CD4-positive, alpha-beta T cell (primary cell): ENCODE results near the gene ATP8A2. TPM values are rescaled to one million over a fixed set of nuclear protein-coding genes. Genes with fewer than 3 reads are reported as not detected.
"Not testable (repeated sequence)": the region's sequence is repeated elsewhere in the genome, so short reads cannot be mapped to it uniquely, and the experiment has no call there.

Experiments used
- ATAC-seq: fragments of 200-7000 bp; cut with Tn5 transposase; one replicate; pipeline ENCODE4 v1.10.0; 2022; ENCODE audit warnings: mild to moderate bottlenecking; ENCODE audit not compliant: poor library complexity
- CTCF ChIA-PET: fragments of 350-600 bp; sonication (Branson Sonifier 250); formaldehyde crosslinking; loops from one replicate; lab custom pipeline; 2021; ENCODE audit warnings: antibody characterized with exemption, inconsistent platforms; lab: Charles Lee
- POLR2A ChIA-PET: fragments of 350-600 bp; sonication (Branson Sonifier 250); formaldehyde crosslinking; loops from one replicate; lab custom pipeline; 2021; ENCODE audit warnings: antibody characterized with exemption, inconsistent platforms; lab: Charles Lee
- DNase-seq, 14 experiments: peaks; one replicate each; pipeline ENCODE4 v3.0.0-alpha.2; 2013 to 2020; ENCODE audit warnings: mixed read lengths in 2 of 14
- H3K27ac ChIP-seq, 2 donors: one replicate each; pipeline versions ENCODE4 v1.5.1 to v1.7.0; 2013; ENCODE audit warnings: low read length in 2 of 2, low read depth in 1 of 2, mild to moderate bottlenecking in 1 of 2
- H3K27me3 ChIP-seq, 2 experiments: 1 replicate in 1 of 2; 2 replicates in 1 of 2; pipeline versions ENCODE4 v1.6.1 to v1.7.0; 2013; ENCODE audit warnings: low read length in 2 of 2, control low read depth in 1 of 2, mild to moderate bottlenecking in 1 of 2, moderate library complexity in 1 of 2; ENCODE audit not compliant: insufficient read depth in 2 of 2, control insufficient read depth in 1 of 2
- H3K36me3 ChIP-seq: one replicate; pipeline ENCODE4 v1.6.1; 2013; ENCODE audit warnings: low read length, control low read depth; ENCODE audit not compliant: insufficient read depth
- H3K4me1 ChIP-seq: one replicate; pipeline ENCODE4 v1.6.1; 2013; ENCODE audit warnings: low read length, control low read depth; ENCODE audit not compliant: insufficient read depth
- H3K4me3 ChIP-seq: one replicate; pipeline ENCODE4 v1.5.1; 2013; ENCODE audit warnings: mild to moderate bottlenecking, low read length, moderate library complexity
- H3K9me3 ChIP-seq, 2 experiments: 1 replicate in 1 of 2; 2 replicates in 1 of 2; pipeline versions ENCODE4 v1.6.1 to v1.7.0; 2013; ENCODE audit warnings: low read length in 2 of 2, mild to moderate bottlenecking in 2 of 2, control low read depth in 1 of 2, moderate library complexity in 1 of 2; ENCODE audit not compliant: control insufficient read depth in 1 of 2, insufficient read depth in 1 of 2
- H3K27ac Mint-ChIP-seq: one replicate; pipeline ENCODE4 v1.8.0; 2020; ENCODE audit warnings: mixed read lengths
- H3K27me3 Mint-ChIP-seq: one replicate; pipeline ENCODE4 v1.8.0; 2021; ENCODE audit warnings: mixed read lengths
- H3K36me3 Mint-ChIP-seq: one replicate; pipeline ENCODE4 v1.8.0; 2021; ENCODE audit warnings: low read depth, mixed read lengths
- H3K4me1 Mint-ChIP-seq: one replicate; pipeline ENCODE4 v1.8.0; 2021; ENCODE audit warnings: low read depth, mixed read lengths
- H3K4me3 Mint-ChIP-seq: one replicate; pipeline ENCODE4 v1.8.0; 2020; ENCODE audit warnings: mild to moderate bottlenecking, mixed read lengths
- H3K9me3 Mint-ChIP-seq: one replicate; pipeline ENCODE4 v1.8.0; 2020; ENCODE audit warnings: mixed read lengths
- intact Hi-C, 2 experiments: fragments of 100-400 bp; cut with DNase I in 1 of 2; cut with micrococcal nuclease in 1 of 2; formaldehyde crosslinking; loops; one replicate each; pipeline versions ENCODE4 v1.15.1 to v1.9.0; 2023 to 2025; cut with DNase I, micrococcal nuclease
- total RNA-seq, 174 experiments: library from RNA in 2 of 174; stranded (reverse) in 2 of 174; gene quantifications; one replicate each; pipeline ENCODE4 v1.2.3 and lab custom pipeline; 2021 to 2026
- TF ChIP-seq, protein P1 (sequence below): fragments of 200-600 bp; IDR thresholded peaks from one replicate; pipeline ENCODE4 v1.8.0; 2022; ENCODE audit warnings: antibody characterized with exemption, mild to moderate bottlenecking

ATP8A2 gene
- total RNA-seq, 2 experiments from 2014 or later, result 0.22 to 0.36 TPM

DNA sequence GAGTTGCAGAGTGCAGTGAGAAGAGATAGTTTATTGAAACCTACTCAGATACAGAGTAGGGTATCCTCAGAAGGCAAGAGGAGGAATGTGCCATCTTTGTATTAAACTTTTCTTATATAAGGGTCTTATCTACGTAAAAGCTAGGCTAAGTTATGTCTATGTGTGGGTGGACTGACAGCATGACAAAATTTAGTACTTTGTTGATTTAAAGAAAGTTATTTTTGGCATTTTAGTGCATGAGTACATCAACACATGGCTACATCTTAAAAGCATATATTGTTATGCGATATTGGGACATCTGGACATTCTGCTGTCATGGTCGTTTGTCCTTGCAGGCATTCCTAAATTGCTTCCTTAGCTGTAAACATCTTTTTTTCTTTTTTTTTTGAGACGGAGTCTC is 19.0 kb upstream of the ATP8A2 start:
- Histone ChIP-seq H3K27ac (no peak overlapping the region), H3K27me3 (peaks cover 2 to 13% of the 10 kb centered on the region in 2 experiments), H3K4me1 (no peaks in the 10 kb centered on the region), H3K4me3 (no peak overlapping the region), H3K9me3 (no peaks in the 10 kb centered on the region), H3K36me3 (no peaks in the 10 kb centered on the region)
- ChIA-PET POLR2A (no interaction called here), CTCF (no interaction called here)
- Mint-ChIP-seq H3K36me3 (no peaks in the 10 kb centered on the region), H3K27me3 (peaks cover 40% of the 10 kb centered on the region), H3K9me3 (no peaks in the 10 kb centered on the region), H3K4me3 (no peak overlapping the region), H3K27ac (no peak overlapping the region), H3K4me1 (no peaks in the 10 kb centered on the region)
- TF ChIP-seq, protein P1, sequence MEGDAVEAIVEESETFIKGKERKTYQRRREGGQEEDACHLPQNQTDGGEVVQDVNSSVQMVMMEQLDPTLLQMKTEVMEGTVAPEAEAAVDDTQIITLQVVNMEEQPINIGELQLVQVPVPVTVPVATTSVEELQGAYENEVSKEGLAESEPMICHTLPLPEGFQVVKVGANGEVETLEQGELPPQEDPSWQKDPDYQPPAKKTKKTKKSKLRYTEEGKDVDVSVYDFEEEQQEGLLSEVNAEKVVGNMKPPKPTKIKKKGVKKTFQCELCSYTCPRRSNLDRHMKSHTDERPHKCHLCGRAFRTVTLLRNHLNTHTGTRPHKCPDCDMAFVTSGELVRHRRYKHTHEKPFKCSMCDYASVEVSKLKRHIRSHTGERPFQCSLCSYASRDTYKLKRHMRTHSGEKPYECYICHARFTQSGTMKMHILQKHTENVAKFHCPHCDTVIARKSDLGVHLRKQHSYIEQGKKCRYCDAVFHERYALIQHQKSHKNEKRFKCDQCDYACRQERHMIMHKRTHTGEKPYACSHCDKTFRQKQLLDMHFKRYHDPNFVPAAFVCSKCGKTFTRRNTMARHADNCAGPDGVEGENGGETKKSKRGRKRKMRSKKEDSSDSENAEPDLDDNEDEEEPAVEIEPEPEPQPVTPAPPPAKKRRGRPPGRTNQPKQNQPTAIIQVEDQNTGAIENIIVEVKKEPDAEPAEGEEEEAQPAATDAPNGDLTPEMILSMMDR, result no peak
- DNase-seq (no peak), ATAC-seq (no peak)
- intact Hi-C loops, result no loop called here

DNA sequence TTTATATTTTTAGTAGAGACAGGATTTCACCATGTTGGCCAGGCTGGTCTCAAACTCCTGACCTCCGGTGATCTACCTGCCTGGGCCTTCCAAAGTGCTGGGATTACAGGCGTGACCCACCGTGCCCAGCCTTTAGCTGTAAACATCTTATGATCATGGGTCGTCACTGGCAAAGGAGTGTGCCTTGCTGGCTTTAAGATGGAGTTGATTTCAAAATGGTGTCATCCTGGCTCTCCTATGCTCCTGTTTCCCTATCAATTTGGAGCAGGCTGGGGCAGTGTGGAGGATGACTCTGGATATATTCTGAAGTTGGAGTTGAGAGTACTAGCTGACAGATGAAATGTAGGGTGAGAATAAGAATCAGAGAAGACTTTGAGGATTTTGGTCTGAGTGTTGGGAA is 18.4 kb upstream of the ATP8A2 start:
- DNase-seq (no peak), ATAC-seq (no peak)
- Mint-ChIP-seq H3K36me3 (no peaks in the 10 kb centered on the region), H3K27me3 (peaks cover 40% of the 10 kb centered on the region), H3K4me3 (no peak overlapping the region), H3K4me1 (no peaks in the 10 kb centered on the region), H3K9me3 (no peaks in the 10 kb centered on the region), H3K27ac (no peak overlapping the region)
- TF ChIP-seq, protein P1, result no peak
- Histone ChIP-seq H3K4me3 (no peak overlapping the region), H3K4me1 (no peaks in the 10 kb centered on the region), H3K9me3 (no peaks in the 10 kb centered on the region), H3K27ac (no peak overlapping the region), H3K36me3 (no peaks in the 10 kb centered on the region), H3K27me3 (peaks cover 2 to 13% of the 10 kb centered on the region in 2 experiments)
- ChIA-PET CTCF (no interaction called here), POLR2A (no interaction called here)
- intact Hi-C loops, result no loop called here

GRCh38 chr13:25354377-25354776 is 17.4 kb upstream of the ATP8A2 start:
- no peaks in the 10 kb centered on the region for H3K36me3 ChIP-seq
- DNase-seq (no peak), ATAC-seq (no peak)
- no peaks in the 10 kb centered on the region for H3K9me3 Mint-ChIP-seq
- H3K27ac ChIP-seq, result no peak overlapping the region
- ChIA-PET CTCF (no interaction called here), POLR2A (interaction anchor here (0.6 kb wide), 1 partner anchor 12 kb away, joined by 4 read pairs; no protein-coding TSS in a partner anchor)
- no peaks in the 10 kb centered on the region for H3K4me1 Mint-ChIP-seq
- no peaks in the 10 kb centered on the region for H3K4me1 ChIP-seq
- H3K4me3 ChIP-seq, result no peak overlapping the region
- TF ChIP-seq, protein P1, result no peak
- no peak overlapping the region for H3K4me3 Mint-ChIP-seq
- no peaks in the 10 kb centered on the region for H3K36me3 Mint-ChIP-seq
- H3K27me3 Mint-ChIP-seq, result peaks cover 45% of the 10 kb centered on the region
- peaks cover 2 to 13% of the 10 kb centered on the region in 2 experiments for H3K27me3 ChIP-seq
- no peaks in the 10 kb centered on the region for H3K9me3 ChIP-seq
- H3K27ac Mint-ChIP-seq, result no peak overlapping the region
- intact Hi-C loops, result no loop called here

DNA sequence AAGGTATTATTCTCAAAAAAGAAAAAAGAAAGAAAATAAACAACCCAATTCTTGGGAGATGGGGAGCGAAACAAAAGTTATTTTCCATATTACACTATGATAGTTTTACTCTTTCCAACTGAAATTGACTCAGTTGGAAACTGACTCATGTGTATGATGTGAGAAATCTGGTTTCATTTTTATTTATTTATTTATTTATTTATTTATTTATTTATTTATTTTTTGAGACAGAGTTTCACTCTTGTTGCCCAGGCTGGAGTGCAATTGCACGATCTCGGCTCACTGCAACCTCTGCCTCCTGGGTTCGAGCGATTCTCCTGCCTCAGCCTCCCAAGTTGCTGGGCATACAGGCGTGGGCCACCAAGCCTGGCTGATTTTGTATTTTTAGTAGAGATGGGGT is 11.3 kb upstream of the ATP8A2 start:
- H3K27me3 Mint-ChIP-seq, result peaks cover 44% of the 10 kb centered on the region
- intact Hi-C loops, ATAC-seq: not testable (repeated sequence)

More for the DNA sequence above, 11.3 kb upstream of the ATP8A2 start:
- H3K4me1 Mint-ChIP-seq, H3K27ac ChIP-seq, CTCF ChIA-PET, POLR2A ChIA-PET, H3K36me3 ChIP-seq, H3K4me1 ChIP-seq, H3K27ac Mint-ChIP-seq, H3K36me3 Mint-ChIP-seq, H3K9me3 Mint-ChIP-seq, DNase-seq, H3K27me3 ChIP-seq, H3K4me3 Mint-ChIP-seq, H3K4me3 ChIP-seq, H3K9me3 ChIP-seq: not testable (repeated sequence)
